Superior temporal gyrus (tissue), 1 donor: Measurements from ENCODE around the gene PRR16.

Experiments used
- DNase-seq: peaks from one replicate; pipeline ENCODE4 v3.0.0-alpha.2; 2016; ENCODE audit errors: extremely low spot score

PRR16 gene

GRCh38 chr5:120735076-120735475 is 271.0 kb downstream of the PRR16 start:
- DNase-seq: no peak
